Peyer's patch (tissue), 4 donors: ENCODE measurements around the gene TBC1D30.

ENCODE experiments used
- POLR2A ChIP-seq, 2 donors: fragments of 450-650 bp; IDR thresholded peaks; one replicate each; pipeline ENCODE4 v1.5.1; 2017; ENCODE audit warnings: antibody characterized with exemption in 2 of 2, mild to moderate bottlenecking in 2 of 2, moderate library complexity in 2 of 2
- TF ChIP-seq, protein P1 (sequence below), 6 experiments: fragments of 450-650 bp in 4 of 6; fragments of 200-600 bp in 2 of 6; sonication (generic) in 1 of 6; IDR thresholded peaks; one replicate each; pipeline ENCODE4 v1.5.1; 2017 to 2019; ENCODE audit warnings: antibody characterized with exemption in 6 of 6, mild to moderate bottlenecking in 3 of 6, moderate library complexity in 1 of 6

DNA sequence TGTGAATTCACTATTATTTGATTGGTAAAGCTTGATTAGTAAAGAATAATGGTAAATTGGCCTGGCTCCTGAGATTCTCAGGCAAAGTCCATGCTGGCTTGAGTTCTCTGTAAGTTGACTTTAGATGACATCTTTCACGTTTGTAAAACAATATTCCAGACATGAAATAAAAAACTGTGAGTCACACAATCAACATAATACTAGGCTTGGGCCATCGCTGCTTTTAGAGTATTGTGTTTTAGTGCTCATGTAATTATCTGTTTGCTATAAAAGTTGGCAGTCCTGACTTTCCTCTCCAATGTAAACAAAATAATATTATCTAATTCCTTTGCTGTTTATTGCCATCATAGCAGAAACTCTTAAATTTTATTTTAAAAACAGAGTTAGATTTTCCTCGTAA lies 3.9 kb upstream of the TBC1D30 start:
- no peak for TF ChIP-seq POLR2A (IDR thresholded peaks at IDR 0.05)
- TF ChIP-seq, protein P1, sequence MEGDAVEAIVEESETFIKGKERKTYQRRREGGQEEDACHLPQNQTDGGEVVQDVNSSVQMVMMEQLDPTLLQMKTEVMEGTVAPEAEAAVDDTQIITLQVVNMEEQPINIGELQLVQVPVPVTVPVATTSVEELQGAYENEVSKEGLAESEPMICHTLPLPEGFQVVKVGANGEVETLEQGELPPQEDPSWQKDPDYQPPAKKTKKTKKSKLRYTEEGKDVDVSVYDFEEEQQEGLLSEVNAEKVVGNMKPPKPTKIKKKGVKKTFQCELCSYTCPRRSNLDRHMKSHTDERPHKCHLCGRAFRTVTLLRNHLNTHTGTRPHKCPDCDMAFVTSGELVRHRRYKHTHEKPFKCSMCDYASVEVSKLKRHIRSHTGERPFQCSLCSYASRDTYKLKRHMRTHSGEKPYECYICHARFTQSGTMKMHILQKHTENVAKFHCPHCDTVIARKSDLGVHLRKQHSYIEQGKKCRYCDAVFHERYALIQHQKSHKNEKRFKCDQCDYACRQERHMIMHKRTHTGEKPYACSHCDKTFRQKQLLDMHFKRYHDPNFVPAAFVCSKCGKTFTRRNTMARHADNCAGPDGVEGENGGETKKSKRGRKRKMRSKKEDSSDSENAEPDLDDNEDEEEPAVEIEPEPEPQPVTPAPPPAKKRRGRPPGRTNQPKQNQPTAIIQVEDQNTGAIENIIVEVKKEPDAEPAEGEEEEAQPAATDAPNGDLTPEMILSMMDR (IDR thresholded peaks at IDR 0.05): no peak
